Erythroblast (primary cell): ENCODE measurements around the gene GGCT.

Experiments
- GATA1 ChIP-seq: IDR thresholded peaks from 2 replicates; pipeline ENCODE4 v1.6.1; 2011; ENCODE audit warnings: low read depth, mild to moderate bottlenecking, control low read depth, low read length, moderate library complexity
- POLR2A ChIP-seq: IDR thresholded peaks from 2 replicates; pipeline ENCODE4 v1.6.1; 2011; ENCODE audit warnings: mild to moderate bottlenecking, low read length

- TF ChIP-seq POLR2A (no peak), GATA1 (no peak)
Observed at GRCh38 chr7:30493228-30493627, 11.4 kb downstream of the GGCT start.
